ENCODE measurements around the gene FBP2. TPM values are rescaled to one million over a fixed set of nuclear protein-coding genes. Genes with fewer than 3 reads are reported as not detected.

The FBP2 gene
- total RNA-seq, 2 experiments from 2014 or later, result not detected

- ChIA-PET POLR2A (interaction anchor here (1.2 kb wide), 1 partner anchor 29 kb away, joined by 4 read pairs; no protein-coding TSS in a partner anchor), CTCF (ENCODE audit: unreplicated experiment) (interaction anchor here (0.9 kb wide), 1 partner anchor 26 kb away, joined by 3 read pairs; no protein-coding TSS in a partner anchor)
- H3K4me3 ChIP-seq (ENCODE audit: low read depth, low read length, poor library complexity, severe bottlenecking), result peak overlapping the region; percentile 42
- TF ChIP-seq EZH2phosphoT487 (IDR thresholded peaks at IDR 0.05; ENCODE audit: borderline replicate concordance, low read depth, low read length) (no peak), CTCF (conservative IDR thresholded peaks at IDR 0.05; ENCODE audit: low read length) (no peak)
- peak; percentile 83 for DNase-seq (ENCODE audit: low spot score)
- H3K4me1 ChIP-seq (ENCODE audit: insufficient read depth, low read length, poor library complexity, severe bottlenecking), result peaks cover 71% of the 10 kb centered on the region
- no peaks in the 10 kb centered on the region for H3K9me2 ChIP-seq (ENCODE audit: insufficient read depth, low read length)
- peak overlapping the region; percentile 17; the same call in 1 of the 2 replicates for H2AFZ ChIP-seq (ENCODE audit: low read length)
- H3K79me2 ChIP-seq (ENCODE audit: insufficient read depth, low read depth, low read length), result peaks cover 78% of the 10 kb centered on the region
- H3K27ac ChIP-seq (ENCODE audit: low read depth, low read length, poor library complexity, severe bottlenecking), result peak overlapping the region; percentile 97
- TSS peak; percentile 23 for BruUV-seq (replicated peaks)
- peak overlapping the region; percentile 68 for H3K4me2 ChIP-seq (ENCODE audit: low read length)
- H3K9me3 ChIP-seq (ENCODE audit: low read length), result 0 out of 2 replicates have a peak, but pooled peaks cover 5% of the 10 kb centered on the region
- intact Hi-C loops (cut with micrococcal nuclease; ENCODE audit: unreplicated experiment), result no loop called here
- H4K20me1 ChIP-seq (ENCODE audit: insufficient read depth, low read length), result no peaks in the 10 kb centered on the region
- H3K36me3 ChIP-seq (ENCODE audit: insufficient read depth, low read length), result peaks cover 18% of the 10 kb centered on the region
Observed at GRCh38 chr9:94526271-94526670, 67.4 kb downstream of the FBP2 start.

- intact Hi-C loops (cut with micrococcal nuclease; ENCODE audit: unreplicated experiment), result loop anchor here (1.0 to 2.0 kb wide), 2 partner anchors 27 to 45 kb away; no protein-coding TSS in a partner anchor
- H2AFZ ChIP-seq (ENCODE audit: low read length), result no peak overlapping the region
- H3K9me2 ChIP-seq (ENCODE audit: insufficient read depth, low read length), result no peaks in the 10 kb centered on the region
- POLR2A ChIA-PET, result interaction anchor here (2.2 kb wide), 1 partner anchor 24 kb away, joined by 10 read pairs; no protein-coding TSS in a partner anchor
- peak overlapping the region; percentile 97 for H3K27ac ChIP-seq (ENCODE audit: low read depth, low read length, poor library complexity, severe bottlenecking)
- H3K9me3 ChIP-seq (ENCODE audit: low read length), result peaks cover under 1% of the 10 kb centered on the region; the same call in 1 of the 2 replicates
- DNase-seq (ENCODE audit: low spot score), result peak; percentile 66
- TF ChIP-seq EZH2phosphoT487 (IDR thresholded peaks at IDR 0.05; ENCODE audit: borderline replicate concordance, low read depth, low read length), result no peak
- TF ChIP-seq CTCF (conservative IDR thresholded peaks at IDR 0.05; ENCODE audit: low read length), result no peak
- H3K4me3 ChIP-seq (ENCODE audit: low read depth, low read length, poor library complexity, severe bottlenecking), result peak overlapping the region; percentile 13
- CTCF ChIA-PET (ENCODE audit: unreplicated experiment), result no interaction called here
- H3K36me3 ChIP-seq (ENCODE audit: insufficient read depth, low read length), result peaks cover 16% of the 10 kb centered on the region
- no peaks in the 10 kb centered on the region for H4K20me1 ChIP-seq (ENCODE audit: insufficient read depth, low read length)
- peaks cover 72% of the 10 kb centered on the region; the same call in 1 of the 2 replicates for H3K79me2 ChIP-seq (ENCODE audit: insufficient read depth, low read depth, low read length)
- H3K4me1 ChIP-seq (ENCODE audit: insufficient read depth, low read length, poor library complexity, severe bottlenecking), result peaks cover 71% of the 10 kb centered on the region
- no TSS peak for BruUV-seq (replicated peaks)
- H3K4me2 ChIP-seq (ENCODE audit: low read length), result peak overlapping the region; percentile 48
Observed at GRCh38 chr9:94525396-94526035, 68.1 kb downstream of the FBP2 start.

GRCh38 chr9:94517254-94517653 lies 76.4 kb downstream of the FBP2 start:
- ChIA-PET POLR2A (interaction anchor here (0.6 to 1.1 kb wide), 2 partner anchors 11 to 36 kb away, joined by 3 to 5 read pairs; no protein-coding TSS in a partner anchor), CTCF (ENCODE audit: unreplicated experiment) (no interaction called here)
- H3K4me2 ChIP-seq (ENCODE audit: low read length), result no peak overlapping the region
- no peak for TF ChIP-seq EZH2phosphoT487 (IDR thresholded peaks at IDR 0.05; ENCODE audit: borderline replicate concordance, low read depth, low read length)
- TF ChIP-seq CTCF (conservative IDR thresholded peaks at IDR 0.05; ENCODE audit: low read length), result no peak
- H3K4me1 ChIP-seq (ENCODE audit: insufficient read depth, low read length, poor library complexity, severe bottlenecking), result peaks cover 24% of the 10 kb centered on the region
- no peak for DNase-seq (ENCODE audit: low spot score)
- intact Hi-C loops (cut with micrococcal nuclease; ENCODE audit: unreplicated experiment), result no loop called here
- H3K36me3 ChIP-seq (ENCODE audit: insufficient read depth, low read length), result peaks cover 20% of the 10 kb centered on the region
- no peak overlapping the region for H3K27ac ChIP-seq (ENCODE audit: low read depth, low read length, poor library complexity, severe bottlenecking)
- H3K79me2 ChIP-seq (ENCODE audit: insufficient read depth, low read depth, low read length), result peaks cover 57% of the 10 kb centered on the region; the same call in 1 of the 2 replicates
- no peaks in the 10 kb centered on the region for H3K9me2 ChIP-seq (ENCODE audit: insufficient read depth, low read length)
- no peak overlapping the region for H2AFZ ChIP-seq (ENCODE audit: low read length)
- no peak overlapping the region for H3K4me3 ChIP-seq (ENCODE audit: low read depth, low read length, poor library complexity, severe bottlenecking)
- no peaks in the 10 kb centered on the region for H4K20me1 ChIP-seq (ENCODE audit: insufficient read depth, low read length)
- H3K9me3 ChIP-seq (ENCODE audit: low read length), result peaks cover 4% of the 10 kb centered on the region; the same call in 1 of the 2 replicates
- BruUV-seq (replicated peaks), result no TSS peak
